ENCODE results near the gene ZNF318. TPM values are rescaled to one million over a fixed set of nuclear protein-coding genes. Genes with fewer than 3 reads are reported as not detected.

The ZNF318 gene
- total RNA-seq, 1 donor from 2014 or later: 9.8 TPM

DNA sequence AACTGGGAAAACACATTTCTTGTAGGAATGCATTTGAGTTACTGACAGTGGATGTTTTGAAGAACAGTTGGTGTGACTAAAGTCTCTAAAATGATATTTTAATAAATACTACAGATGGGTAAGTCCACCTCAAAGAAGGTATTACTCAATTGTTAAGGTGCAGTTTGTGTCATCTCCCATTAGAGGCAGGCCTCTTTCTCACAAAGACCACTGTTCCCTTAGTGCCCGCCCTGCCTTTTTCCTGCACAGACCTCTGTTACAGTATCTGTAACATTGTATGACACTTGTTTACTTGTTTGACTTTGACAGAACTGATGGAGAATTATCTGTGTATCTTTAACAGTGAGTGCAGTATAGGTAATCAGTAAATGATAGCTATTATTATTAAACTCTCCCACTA is 55.6 kb downstream of the ZNF318 start:
- Histone ChIP-seq H3K9ac (ENCODE audit: low read length) (no peak overlapping the region), H3K4me1 (ENCODE audit: insufficient read depth, low read length) (no peaks in the 10 kb centered on the region), H3K4me2 (ENCODE audit: low read length) (no peak overlapping the region), H3K36me3 (ENCODE audit: insufficient read depth, low read length) (no peaks in the 10 kb centered on the region), H3K27ac (ENCODE audit: low read depth, low read length) (no peak overlapping the region), H2AFZ (ENCODE audit: low read depth, low read length) (no peak overlapping the region), H3K27me3 (ENCODE audit: insufficient read depth, low read length) (peaks cover 8% of the 10 kb centered on the region), H3K4me3 (ENCODE audit: insufficient read depth, low read depth, low read length) (no peak overlapping the region), H4K20me1 (ENCODE audit: insufficient read depth, low read length) (no peaks in the 10 kb centered on the region), H3K9me3 (ENCODE audit: insufficient read depth, low read depth, low read length) (no peaks in the 10 kb centered on the region), H3K79me2 (ENCODE audit: insufficient read depth, low read length) (no peaks in the 10 kb centered on the region)
- no peaks in the 10 kb centered on the region for H3K9me3 Mint-ChIP-seq (ENCODE audit: unreplicated experiment)
- H3K4me1 Mint-ChIP-seq (ENCODE audit: low read depth, unreplicated experiment): peaks cover 3% of the 10 kb centered on the region
- peaks cover 38% of the 10 kb centered on the region for H3K27me3 Mint-ChIP-seq (ENCODE audit: low read depth, unreplicated experiment)
- no peak overlapping the region for H3K4me3 Mint-ChIP-seq (ENCODE audit: unreplicated experiment)
- FAIRE-seq (no peak), DNase-seq (ENCODE audit: low read depth) (no peak)
- TF ChIP-seq, protein P1, sequence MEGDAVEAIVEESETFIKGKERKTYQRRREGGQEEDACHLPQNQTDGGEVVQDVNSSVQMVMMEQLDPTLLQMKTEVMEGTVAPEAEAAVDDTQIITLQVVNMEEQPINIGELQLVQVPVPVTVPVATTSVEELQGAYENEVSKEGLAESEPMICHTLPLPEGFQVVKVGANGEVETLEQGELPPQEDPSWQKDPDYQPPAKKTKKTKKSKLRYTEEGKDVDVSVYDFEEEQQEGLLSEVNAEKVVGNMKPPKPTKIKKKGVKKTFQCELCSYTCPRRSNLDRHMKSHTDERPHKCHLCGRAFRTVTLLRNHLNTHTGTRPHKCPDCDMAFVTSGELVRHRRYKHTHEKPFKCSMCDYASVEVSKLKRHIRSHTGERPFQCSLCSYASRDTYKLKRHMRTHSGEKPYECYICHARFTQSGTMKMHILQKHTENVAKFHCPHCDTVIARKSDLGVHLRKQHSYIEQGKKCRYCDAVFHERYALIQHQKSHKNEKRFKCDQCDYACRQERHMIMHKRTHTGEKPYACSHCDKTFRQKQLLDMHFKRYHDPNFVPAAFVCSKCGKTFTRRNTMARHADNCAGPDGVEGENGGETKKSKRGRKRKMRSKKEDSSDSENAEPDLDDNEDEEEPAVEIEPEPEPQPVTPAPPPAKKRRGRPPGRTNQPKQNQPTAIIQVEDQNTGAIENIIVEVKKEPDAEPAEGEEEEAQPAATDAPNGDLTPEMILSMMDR (IDR thresholded peaks at IDR 0.05; ENCODE audit: insufficient read depth, low read depth, low read length): no peak
- TF ChIP-seq EZH2 (IDR thresholded peaks at IDR 0.05; ENCODE audit: insufficient read depth, low read length): no peak
- H3K36me3 Mint-ChIP-seq (ENCODE audit: low read depth, unreplicated experiment): no peaks in the 10 kb centered on the region
- no peak overlapping the region for H3K27ac Mint-ChIP-seq (ENCODE audit: unreplicated experiment)

DNA sequence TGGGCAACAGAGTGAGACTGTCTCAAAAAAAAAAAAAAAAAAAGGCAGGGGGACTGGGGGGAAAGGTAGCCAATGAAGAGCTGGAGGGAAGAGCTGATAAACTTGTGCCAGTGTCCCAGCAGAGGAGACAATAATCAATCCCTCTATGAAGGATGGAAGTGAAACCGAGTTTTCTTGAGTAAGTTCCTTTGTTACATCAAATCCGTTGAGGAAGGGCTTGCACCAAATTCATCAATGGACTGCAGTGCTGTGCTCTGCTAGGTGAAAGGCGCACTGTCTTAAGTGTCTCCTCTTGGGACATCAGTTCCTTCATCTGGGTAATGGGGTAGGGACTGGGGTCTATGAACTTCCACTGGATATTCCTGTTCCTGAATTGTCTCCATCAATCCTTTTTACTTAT is 57.8 kb downstream of the ZNF318 start:
- TF ChIP-seq, protein P1 (IDR thresholded peaks at IDR 0.05; ENCODE audit: insufficient read depth, low read depth, low read length): no peak
- TF ChIP-seq EZH2 (IDR thresholded peaks at IDR 0.05; ENCODE audit: insufficient read depth, low read length): no peak
- no peaks in the 10 kb centered on the region for H3K36me3 Mint-ChIP-seq (ENCODE audit: low read depth, unreplicated experiment)
- H3K4me1 Mint-ChIP-seq (ENCODE audit: low read depth, unreplicated experiment): peaks cover 3% of the 10 kb centered on the region
- Histone ChIP-seq H3K4me3 (ENCODE audit: insufficient read depth, low read depth, low read length) (no peak overlapping the region), H3K27me3 (ENCODE audit: insufficient read depth, low read length) (peaks cover 12% of the 10 kb centered on the region), H3K4me2 (ENCODE audit: low read length) (no peak overlapping the region), H3K36me3 (ENCODE audit: insufficient read depth, low read length) (no peaks in the 10 kb centered on the region), H3K4me1 (ENCODE audit: insufficient read depth, low read length) (no peaks in the 10 kb centered on the region), H3K9me3 (ENCODE audit: insufficient read depth, low read depth, low read length) (no peaks in the 10 kb centered on the region), H2AFZ (ENCODE audit: low read depth, low read length) (no peak overlapping the region), H4K20me1 (ENCODE audit: insufficient read depth, low read length) (no peaks in the 10 kb centered on the region), H3K79me2 (ENCODE audit: insufficient read depth, low read length) (no peaks in the 10 kb centered on the region), H3K27ac (ENCODE audit: low read depth, low read length) (no peak overlapping the region), H3K9ac (ENCODE audit: low read length) (no peak overlapping the region)
- no peaks in the 10 kb centered on the region for H3K9me3 Mint-ChIP-seq (ENCODE audit: unreplicated experiment)
- H3K27me3 Mint-ChIP-seq (ENCODE audit: low read depth, unreplicated experiment): peaks cover 35% of the 10 kb centered on the region
- H3K27ac Mint-ChIP-seq (ENCODE audit: unreplicated experiment): no peak overlapping the region
- no peak for FAIRE-seq
- no peak overlapping the region for H3K4me3 Mint-ChIP-seq (ENCODE audit: unreplicated experiment)
- DNase-seq (ENCODE audit: low read depth): no peak

DNA sequence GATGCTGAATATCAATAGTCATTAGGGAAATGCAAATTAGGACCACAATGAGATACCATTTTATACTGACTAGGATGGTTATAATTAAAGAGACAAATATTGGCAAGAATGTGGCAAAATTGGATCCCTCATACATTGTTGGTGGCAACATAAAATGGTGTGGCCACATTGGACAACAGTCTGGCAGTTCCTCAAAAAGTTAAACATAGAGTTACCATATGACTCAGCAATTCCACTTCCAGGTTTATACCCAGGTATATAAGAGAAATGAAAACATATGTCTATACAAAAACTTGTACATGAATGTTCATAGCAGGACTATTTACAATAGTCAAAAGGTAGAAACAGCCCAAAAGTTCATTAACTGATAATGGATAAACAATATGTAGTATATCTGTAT is 58.8 kb downstream of the ZNF318 start:
- Histone ChIP-seq H4K20me1 (ENCODE audit: insufficient read depth, low read length) (no peaks in the 10 kb centered on the region), H3K9me3 (ENCODE audit: insufficient read depth, low read depth, low read length) (no peaks in the 10 kb centered on the region), H2AFZ (ENCODE audit: low read depth, low read length) (no peak overlapping the region), H3K4me3 (ENCODE audit: insufficient read depth, low read depth, low read length) (no peak overlapping the region), H3K27me3 (ENCODE audit: insufficient read depth, low read length) (peaks cover 12% of the 10 kb centered on the region), H3K4me2 (ENCODE audit: low read length) (no peak overlapping the region), H3K4me1 (ENCODE audit: insufficient read depth, low read length) (no peaks in the 10 kb centered on the region), H3K9ac (ENCODE audit: low read length) (no peak overlapping the region), H3K79me2 (ENCODE audit: insufficient read depth, low read length) (no peaks in the 10 kb centered on the region), H3K27ac (ENCODE audit: low read depth, low read length) (no peak overlapping the region), H3K36me3 (ENCODE audit: insufficient read depth, low read length) (no peaks in the 10 kb centered on the region)
- Mint-ChIP-seq H3K27me3 (ENCODE audit: low read depth, unreplicated experiment) (peaks cover 41% of the 10 kb centered on the region), H3K4me1 (ENCODE audit: low read depth, unreplicated experiment) (peaks cover 3% of the 10 kb centered on the region), H3K4me3 (ENCODE audit: unreplicated experiment) (no peak overlapping the region), H3K27ac (ENCODE audit: unreplicated experiment) (no peak overlapping the region), H3K36me3 (ENCODE audit: low read depth, unreplicated experiment) (no peaks in the 10 kb centered on the region), H3K9me3 (ENCODE audit: unreplicated experiment) (no peaks in the 10 kb centered on the region)
- TF ChIP-seq EZH2 (IDR thresholded peaks at IDR 0.05; ENCODE audit: insufficient read depth, low read length): no peak
- TF ChIP-seq, protein P1 (IDR thresholded peaks at IDR 0.05; ENCODE audit: insufficient read depth, low read depth, low read length): no peak
- FAIRE-seq (no peak), DNase-seq (ENCODE audit: low read depth) (no peak)

All from astrocyte (in vitro differentiated cells and primary cell).